Fibroblast of lung (primary cell): ENCODE results near the gene PIR. TPM values are rescaled to one million over a fixed set of nuclear protein-coding genes. Genes with fewer than 3 reads are reported as not detected.
A peak's percentile ranks its signal among the peaks of the same experiment; 100 is the strongest.

Source experiments
- DNase-seq, 2 donors: peaks; one replicate each; pipeline versions ENCODE4 v3.0.0 to v3.0.0-alpha.2; 2010; ENCODE audit warnings: low read depth in 2 of 2
- H2AFZ ChIP-seq: 2 replicates; pipeline ENCODE4 v1.5.1; 2012; ENCODE audit warnings: low read length, control low read depth, inconsistent platforms
- H3K27ac ChIP-seq: 2 replicates; pipeline ENCODE4 v1.5.1; 2011; ENCODE audit warnings: low read length, control low read depth; ENCODE audit not compliant: insufficient read depth
- H3K27me3 ChIP-seq: 2 replicates; pipeline ENCODE4 v1.5.1; 2011; ENCODE audit warnings: mild to moderate bottlenecking, low read length; ENCODE audit not compliant: control insufficient read depth, insufficient read depth
- H3K36me3 ChIP-seq: 2 replicates; pipeline ENCODE4 v1.5.1; 2011; ENCODE audit warnings: low read length; ENCODE audit not compliant: control insufficient read depth, insufficient read depth
- H3K4me1 ChIP-seq: 2 replicates; pipeline ENCODE4 v1.5.1; 2011; ENCODE audit warnings: low read length; ENCODE audit not compliant: control insufficient read depth, insufficient read depth; ENCODE audit errors: extremely low read depth
- H3K4me2 ChIP-seq: 2 replicates; pipeline ENCODE4 v1.5.1; 2011; ENCODE audit warnings: low read length, control low read depth; ENCODE audit not compliant: insufficient read depth; ENCODE audit errors: extremely low read depth
- H3K4me3 ChIP-seq, 4 experiments: fragments of 200-600 bp in 1 of 4; sonication (generic) in 1 of 4; replicated peaks in 1 of 4; 2 replicates each; pipeline ENCODE4 v1.5.1; 2011 to 2016; ENCODE audit warnings: low read length in 4 of 4, low read depth in 3 of 4, mild to moderate bottlenecking in 3 of 4, control low read depth in 2 of 4, inconsistent platforms in 1 of 4, mixed read lengths in 1 of 4; ENCODE audit not compliant: insufficient read depth in 1 of 4; ENCODE audit errors: control extremely low read depth in 1 of 4
- H3K79me2 ChIP-seq: 2 replicates; pipeline ENCODE4 v1.5.1; 2012; ENCODE audit warnings: mild to moderate bottlenecking, low read length, inconsistent platforms; ENCODE audit not compliant: control insufficient read depth, insufficient read depth
- H3K9ac ChIP-seq: 2 replicates; pipeline ENCODE4 v1.5.1; 2011; ENCODE audit warnings: mild to moderate bottlenecking, low read length, control low read depth; ENCODE audit not compliant: insufficient read depth
- H3K9me3 ChIP-seq: 2 replicates; pipeline ENCODE4 v1.5.1; 2012; ENCODE audit warnings: low read depth, low read length; ENCODE audit not compliant: control insufficient read depth, insufficient read depth
- H4K20me1 ChIP-seq: 2 replicates; pipeline ENCODE4 v1.5.1; 2011; ENCODE audit warnings: low read length; ENCODE audit not compliant: control insufficient read depth, insufficient read depth; ENCODE audit errors: extremely low read depth
- CTCF ChIP-seq, 2 donors: IDR thresholded peaks in 1 of 2; conservative IDR thresholded peaks in 1 of 2; 1 replicate in 1 of 2; 2 replicates in 1 of 2; pipeline ENCODE4 v1.5.1; 2011 to 2012; ENCODE audit warnings: low read length in 2 of 2, control low read depth in 1 of 2, inconsistent platforms in 1 of 2, low read depth in 1 of 2, mild to moderate bottlenecking in 1 of 2
- EZH2 ChIP-seq: IDR thresholded peaks from 2 replicates; pipeline ENCODE4 v1.5.1; 2012; ENCODE audit warnings: low read length, control low read depth, mild to moderate bottlenecking; ENCODE audit errors: missing control alignments
- polyA plus RNA-seq, 2 donors: library from polyadenylated mRNA; depleted of rRNA in 1 of 2; stranded (reverse) in 1 of 2; unstranded in 1 of 2; fragments of >200 nt; gene quantifications; 2 replicates each; pipeline ENCODE4 v1.2.1, GENCODE V29; 2011 to 2012; ENCODE audit warnings: missing spikeins in 1 of 2
- total RNA-seq: library from RNA; depleted of rRNA; stranded (reverse); fragments of >200 nt; gene quantifications from 2 replicates; pipeline ENCODE4 v1.2.1, GENCODE V29; 2014

Gene PIR
- total and polyA plus RNA-seq, 2 donors (not counting 1 experiment from before 2014, with no cell fraction given), result 17.0 to 19.9 TPM

GRCh38 chrX:15495801-15496200, 2.7 kb upstream of the PIR start:
- Histone ChIP-seq H3K27ac (no peak overlapping the region), H3K4me3 (no peak overlapping the region), H3K4me1 (no peaks in the 10 kb centered on the region), H3K27me3 (no peaks in the 10 kb centered on the region), H3K79me2 (no peaks in the 10 kb centered on the region), H4K20me1 (no peaks in the 10 kb centered on the region), H3K9me3 (no peaks in the 10 kb centered on the region), H3K9ac (no peak overlapping the region), H2AFZ (no peak overlapping the region), H3K4me2 (no peak overlapping the region), H3K36me3 (no peaks in the 10 kb centered on the region)
- DNase-seq, result no peak
- no peak for TF ChIP-seq CTCF (conservative IDR thresholded peaks at IDR 0.05 in 1 of 2, IDR thresholded peaks at IDR 0.05 in 1 of 2; ENCODE audit: low read depth in 1 of 2, low read length in 2 of 2)
- no peak for TF ChIP-seq EZH2

- Histone ChIP-seq H3K9ac (no peak overlapping the region), H3K4me3 (peak overlapping the region; percentile 53 to 70 (median 60)), H3K4me2 (peak overlapping the region; percentile 23), H3K27ac (peak overlapping the region; percentile 47), H4K20me1 (no peaks in the 10 kb centered on the region), H3K4me1 (no peaks in the 10 kb centered on the region), H3K36me3 (no peaks in the 10 kb centered on the region), H3K27me3 (no peaks in the 10 kb centered on the region), H3K79me2 (no peaks in the 10 kb centered on the region), H3K9me3 (no peaks in the 10 kb centered on the region), H2AFZ (peak overlapping the region; percentile 65)
- TF ChIP-seq CTCF (conservative IDR thresholded peaks at IDR 0.05 in 1 of 2, IDR thresholded peaks at IDR 0.05 in 1 of 2; ENCODE audit: low read depth in 1 of 2, low read length in 2 of 2) (no peak), EZH2 (no peak)
- peak in 1 of 2 donors; percentile 9 for DNase-seq
Observed at GRCh38 chrX:15492469-15492868, 664 bp downstream of the PIR start.

- no peaks in the 10 kb centered on the region for H3K79me2 ChIP-seq
- H3K4me1 ChIP-seq, result no peaks in the 10 kb centered on the region
- H4K20me1 ChIP-seq, result no peaks in the 10 kb centered on the region
- TF ChIP-seq CTCF (conservative IDR thresholded peaks at IDR 0.05 in 1 of 2, IDR thresholded peaks at IDR 0.05 in 1 of 2; ENCODE audit: low read depth in 1 of 2, low read length in 2 of 2) (no peak), EZH2 (no peak)
- no peaks in the 10 kb centered on the region for H3K36me3 ChIP-seq
- H3K27ac ChIP-seq, result no peak overlapping the region
- no peak overlapping the region for H3K9ac ChIP-seq
- no peaks in the 10 kb centered on the region for H3K27me3 ChIP-seq
- H3K4me3 ChIP-seq, result no peak overlapping the region
- H2AFZ ChIP-seq, result no peak overlapping the region
- no peaks in the 10 kb centered on the region for H3K9me3 ChIP-seq
- H3K4me2 ChIP-seq, result no peak overlapping the region
- DNase-seq, result no peak
Observed at GRCh38 chrX:15483891-15484290, 9.2 kb downstream of the PIR start.
